Transverse colon (tissue), 4 donors: ENCODE data around the gene GDE1.

ENCODE experiments used
- EP300 ChIP-seq: sonication (generic); formaldehyde crosslinking; IDR thresholded peaks from one replicate; pipeline ENCODE4 v1.6.1; 2017; ENCODE audit warnings: antibody characterized with exemption, low read depth
- POLR2A ChIP-seq: fragments of 450-650 bp; IDR thresholded peaks from one replicate; pipeline ENCODE4 v1.6.1; 2016; ENCODE audit warnings: antibody characterized with exemption, mild to moderate bottlenecking, moderate library complexity
- POLR2AphosphoS5 ChIP-seq, 3 donors: sonication (generic); formaldehyde crosslinking; IDR thresholded peaks; one replicate each; pipeline ENCODE4 v1.6.1; 2016; ENCODE audit warnings: antibody characterized with exemption in 3 of 3
- TF ChIP-seq, protein P1 (sequence below), 5 experiments: fragments of 200-600 bp in 3 of 5; fragments of 450-650 bp in 2 of 5; sonication (generic) in 3 of 5; IDR thresholded peaks; 1 replicate in 2 of 5; 2 replicates in 3 of 5; pipeline ENCODE4 v1.5.1; 2016 to 2017; ENCODE audit warnings: antibody characterized with exemption in 5 of 5, inconsistent platforms in 3 of 5, mild to moderate bottlenecking in 2 of 5, moderate library complexity in 1 of 5

DNA sequence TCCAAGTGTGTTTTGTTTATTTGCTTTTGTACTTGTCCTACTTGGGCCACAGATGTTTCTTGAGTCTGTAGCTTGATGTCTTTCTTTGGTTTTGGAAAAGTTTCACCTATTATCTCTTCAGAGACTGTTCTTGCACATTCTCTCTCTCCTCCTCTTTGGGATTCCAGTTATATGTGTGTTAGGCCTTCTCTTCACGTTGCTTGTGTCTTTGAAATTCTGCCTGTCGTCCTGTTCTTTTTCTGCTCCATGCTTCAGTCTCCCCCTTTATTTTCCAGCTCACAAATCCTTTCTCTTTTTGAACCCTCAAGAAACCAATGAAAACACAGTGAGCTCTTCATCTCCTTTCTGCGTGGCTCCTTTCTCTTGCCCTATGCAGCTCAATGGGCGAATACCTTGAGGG, 41.5 kb upstream of the GDE1 start:
- TF ChIP-seq, protein P1, sequence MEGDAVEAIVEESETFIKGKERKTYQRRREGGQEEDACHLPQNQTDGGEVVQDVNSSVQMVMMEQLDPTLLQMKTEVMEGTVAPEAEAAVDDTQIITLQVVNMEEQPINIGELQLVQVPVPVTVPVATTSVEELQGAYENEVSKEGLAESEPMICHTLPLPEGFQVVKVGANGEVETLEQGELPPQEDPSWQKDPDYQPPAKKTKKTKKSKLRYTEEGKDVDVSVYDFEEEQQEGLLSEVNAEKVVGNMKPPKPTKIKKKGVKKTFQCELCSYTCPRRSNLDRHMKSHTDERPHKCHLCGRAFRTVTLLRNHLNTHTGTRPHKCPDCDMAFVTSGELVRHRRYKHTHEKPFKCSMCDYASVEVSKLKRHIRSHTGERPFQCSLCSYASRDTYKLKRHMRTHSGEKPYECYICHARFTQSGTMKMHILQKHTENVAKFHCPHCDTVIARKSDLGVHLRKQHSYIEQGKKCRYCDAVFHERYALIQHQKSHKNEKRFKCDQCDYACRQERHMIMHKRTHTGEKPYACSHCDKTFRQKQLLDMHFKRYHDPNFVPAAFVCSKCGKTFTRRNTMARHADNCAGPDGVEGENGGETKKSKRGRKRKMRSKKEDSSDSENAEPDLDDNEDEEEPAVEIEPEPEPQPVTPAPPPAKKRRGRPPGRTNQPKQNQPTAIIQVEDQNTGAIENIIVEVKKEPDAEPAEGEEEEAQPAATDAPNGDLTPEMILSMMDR (IDR thresholded peaks at IDR 0.05), result no peak
- TF ChIP-seq POLR2AphosphoS5 (IDR thresholded peaks at IDR 0.05), result no peak
- TF ChIP-seq EP300, result no peak
- no peak for TF ChIP-seq POLR2A
